ENCODE measurements around the gene CYP2D6. TPM values are rescaled to one million over a fixed set of nuclear protein-coding genes. Genes with fewer than 3 reads are reported as not detected.

Gene CYP2D6
- polyA plus RNA-seq, 3 donors: 4.5 TPM; not detected in 2

GRCh38 chr22:42168476-42168875 lies 37.9 kb upstream of the CYP2D6 start:
- no peak for TF ChIP-seq CTCF (IDR thresholded peaks at IDR 0.05)
- Mint-ChIP-seq H3K27ac (no peak overlapping the region), H3K4me1 (peaks cover 6% of the 10 kb centered on the region), H3K36me3 (peaks cover 62 to 68% of the 10 kb centered on the region in 2 donors), H3K4me3 (no peak overlapping the region), H3K27me3 (ENCODE audit: low read depth in 3 of 3) (peaks cover 0 to 2% (median 0%) of the 10 kb centered on the region in 3 donors), H3K9me3 (no peaks in the 10 kb centered on the region)
- no peaks in the 10 kb centered on the region for H3K4me1 ChIP-seq (ENCODE audit: control insufficient read depth in 1 of 2, insufficient read depth in 2 of 2, low read length in 2 of 2)
- peaks cover 34% of the 10 kb centered on the region for H4K20me1 ChIP-seq (ENCODE audit: insufficient read depth, low read length)
- no peak overlapping the region for H2AFZ ChIP-seq (ENCODE audit: insufficient read depth, low read depth, low read length, poor library complexity, severe bottlenecking)
- peaks cover 29 to 82% of the 10 kb centered on the region in 2 donors for H3K36me3 ChIP-seq (replicated peaks in 1 of 2; ENCODE audit: control insufficient read depth in 1 of 2, insufficient read depth in 2 of 2, low read length in 2 of 2)
- H3K9me3 ChIP-seq (replicated peaks in 1 of 2; ENCODE audit: control insufficient read depth in 1 of 2, insufficient read depth in 1 of 2, low read length in 2 of 2): no peaks in the 10 kb centered on the region
- no peak overlapping the region for H3K4me2 ChIP-seq (replicated peaks; ENCODE audit: extremely low read depth, low read length, poor library complexity, severe bottlenecking)
- WGBS (ENCODE audit: insufficient coverage): 97% methylated on average over 12 of the region's 15 CpGs
- H3K27me3 ChIP-seq (ENCODE audit: control insufficient read depth in 2 of 2, insufficient read depth in 2 of 2, low read length in 2 of 2): no peaks in the 10 kb centered on the region
- no peak overlapping the region for H3K9ac ChIP-seq (ENCODE audit: insufficient read depth, low read length, poor library complexity, severe bottlenecking)
- intact Hi-C loops (cut with micrococcal nuclease): loop anchor here (2.0 to 5.0 kb wide), 3 partner anchors 144 to 304 kb away; no protein-coding TSS in a partner anchor
- no peak overlapping the region for H3K27ac ChIP-seq (ENCODE audit: low read depth in 1 of 2, low read length in 2 of 2)
- no peak overlapping the region for H3K4me3 ChIP-seq (replicated peaks in 1 of 3; ENCODE audit: low read depth in 2 of 3, low read length in 3 of 3)
- peaks cover 4% of the 10 kb centered on the region for H3K79me2 ChIP-seq (ENCODE audit: insufficient read depth, low read length)
- no peak for DNase-seq

GRCh38 chr22:42167066-42167465 lies 36.5 kb upstream of the CYP2D6 start:
- no peak for TF ChIP-seq CTCF (IDR thresholded peaks at IDR 0.05)
- H3K4me3 ChIP-seq (replicated peaks in 1 of 3; ENCODE audit: low read depth in 2 of 3, low read length in 3 of 3): no peak overlapping the region
- DNase-seq: no peak
- no peak overlapping the region for H3K27ac Mint-ChIP-seq
- peaks cover 0 to 2% (median 0%) of the 10 kb centered on the region in 3 donors for H3K27me3 Mint-ChIP-seq (ENCODE audit: low read depth in 3 of 3)
- peaks cover 63 to 74% of the 10 kb centered on the region in 2 donors for H3K36me3 Mint-ChIP-seq
- H3K9ac ChIP-seq (ENCODE audit: insufficient read depth, low read length, poor library complexity, severe bottlenecking): no peak overlapping the region
- no peaks in the 10 kb centered on the region for H3K4me1 ChIP-seq (ENCODE audit: control insufficient read depth in 1 of 2, insufficient read depth in 2 of 2, low read length in 2 of 2)
- no peak overlapping the region for H3K4me2 ChIP-seq (replicated peaks; ENCODE audit: extremely low read depth, low read length, poor library complexity, severe bottlenecking)
- no peak overlapping the region for H3K27ac ChIP-seq (ENCODE audit: low read depth in 1 of 2, low read length in 2 of 2)
- peaks cover 31 to 85% of the 10 kb centered on the region in 2 donors for H3K36me3 ChIP-seq (replicated peaks in 1 of 2; ENCODE audit: control insufficient read depth in 1 of 2, insufficient read depth in 2 of 2, low read length in 2 of 2)
- no peaks in the 10 kb centered on the region for H3K9me3 Mint-ChIP-seq
- peaks cover 21% of the 10 kb centered on the region for H4K20me1 ChIP-seq (ENCODE audit: insufficient read depth, low read length)
- peaks cover 4% of the 10 kb centered on the region for H3K79me2 ChIP-seq (ENCODE audit: insufficient read depth, low read length)
- H3K27me3 ChIP-seq (ENCODE audit: control insufficient read depth in 2 of 2, insufficient read depth in 2 of 2, low read length in 2 of 2): no peaks in the 10 kb centered on the region
- intact Hi-C loops (cut with micrococcal nuclease): loop anchor here in 1 of 2 donors (5.0 kb wide), 1 partner anchor 145 kb away; no protein-coding TSS in a partner anchor
- no peaks in the 10 kb centered on the region for H3K4me1 Mint-ChIP-seq
- 95% methylated on average over 8 of the region's 10 CpGs for WGBS (ENCODE audit: insufficient coverage)
- H3K9me3 ChIP-seq (replicated peaks in 1 of 2; ENCODE audit: control insufficient read depth in 1 of 2, insufficient read depth in 1 of 2, low read length in 2 of 2): no peaks in the 10 kb centered on the region
- H2AFZ ChIP-seq (ENCODE audit: insufficient read depth, low read depth, low read length, poor library complexity, severe bottlenecking): no peak overlapping the region
- H3K4me3 Mint-ChIP-seq: no peak overlapping the region

Data from CD14-positive monocyte (primary cell).